HCEC 1CT (cell line): ENCODE measurements around the gene TRABD2A.
A peak's percentile ranks its signal among the peaks of the same experiment; 100 is the strongest.

Source experiments
- DNase-seq: peaks from one replicate; pipeline ENCODE4 v3.0.0-alpha.2; 2017

The TRABD2A gene

GRCh38 chr2:84904717-84905174, 23.9 kb upstream of the TRABD2A start:
- DNase-seq: peak; percentile 68

- DNase-seq: no peak
Observed at GRCh38 chr2:84904151-84904550, 23.3 kb upstream of the TRABD2A start.

GRCh38 chr2:84902526-84902925, 21.6 kb upstream of the TRABD2A start:
- DNase-seq: no peak

GRCh38 chr2:84901593-84902120, 20.8 kb upstream of the TRABD2A start:
- no peak for DNase-seq

DNA sequence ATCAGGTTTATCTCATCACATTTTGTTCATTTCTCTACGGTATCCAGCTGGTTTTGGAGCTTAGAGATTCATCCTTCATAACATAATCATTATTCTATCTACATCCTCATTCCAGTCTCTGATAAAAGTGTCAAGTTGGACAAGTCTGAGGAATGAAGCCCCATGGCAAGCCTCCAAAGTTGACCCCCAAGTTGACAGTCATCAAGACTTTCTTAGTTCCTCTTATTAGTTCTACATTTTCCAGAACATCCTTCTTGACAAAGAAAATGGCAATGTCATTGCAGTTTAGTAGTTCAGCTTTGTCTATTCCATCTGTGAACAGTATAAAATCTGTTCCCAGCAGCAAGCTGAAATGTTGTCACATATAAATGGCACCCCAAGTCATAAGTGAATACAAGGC, 20.1 kb upstream of the TRABD2A start:
- DNase-seq: no peak

GRCh38 chr2:84899304-84900204, 18.7 kb upstream of the TRABD2A start:
- DNase-seq: no peak

DNA sequence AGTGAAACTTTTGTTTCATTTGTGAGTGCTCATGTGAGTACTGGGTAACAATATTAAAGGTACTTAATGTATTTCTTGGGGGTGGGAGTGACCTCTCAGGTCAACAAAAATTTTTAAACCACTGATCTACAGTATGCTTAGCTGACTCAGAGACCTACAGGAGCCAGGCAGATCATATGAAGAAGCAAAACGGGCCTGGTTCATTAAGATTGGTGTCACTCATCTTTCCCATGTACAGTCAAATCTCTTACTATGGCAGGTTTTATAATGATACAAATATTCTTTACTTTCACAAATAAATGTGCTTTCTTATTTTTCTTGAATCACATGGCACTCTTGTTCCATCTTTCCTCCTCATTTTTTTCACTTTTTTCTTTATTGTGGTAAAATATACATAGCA, 16.9 kb upstream of the TRABD2A start:
- DNase-seq: no peak

DNA sequence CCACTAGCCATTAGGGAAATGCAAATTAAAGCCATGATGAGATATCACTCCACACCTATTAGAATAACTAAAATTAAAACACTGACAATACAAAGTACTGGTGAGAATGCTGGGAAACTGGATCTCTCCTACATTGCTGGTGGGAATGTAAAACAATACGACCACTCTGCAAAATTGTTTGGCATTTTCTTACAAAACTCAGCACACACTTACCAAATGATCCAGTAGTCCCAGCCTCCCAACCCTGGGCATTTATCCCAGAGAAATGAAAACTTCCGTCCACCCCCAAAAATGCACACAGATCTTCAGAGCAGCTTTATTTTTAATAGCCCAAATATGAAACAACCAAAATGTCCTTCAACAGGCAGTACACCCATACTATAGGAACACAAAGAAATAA, 15.7 kb upstream of the TRABD2A start:
- DNase-seq: no peak

DNA sequence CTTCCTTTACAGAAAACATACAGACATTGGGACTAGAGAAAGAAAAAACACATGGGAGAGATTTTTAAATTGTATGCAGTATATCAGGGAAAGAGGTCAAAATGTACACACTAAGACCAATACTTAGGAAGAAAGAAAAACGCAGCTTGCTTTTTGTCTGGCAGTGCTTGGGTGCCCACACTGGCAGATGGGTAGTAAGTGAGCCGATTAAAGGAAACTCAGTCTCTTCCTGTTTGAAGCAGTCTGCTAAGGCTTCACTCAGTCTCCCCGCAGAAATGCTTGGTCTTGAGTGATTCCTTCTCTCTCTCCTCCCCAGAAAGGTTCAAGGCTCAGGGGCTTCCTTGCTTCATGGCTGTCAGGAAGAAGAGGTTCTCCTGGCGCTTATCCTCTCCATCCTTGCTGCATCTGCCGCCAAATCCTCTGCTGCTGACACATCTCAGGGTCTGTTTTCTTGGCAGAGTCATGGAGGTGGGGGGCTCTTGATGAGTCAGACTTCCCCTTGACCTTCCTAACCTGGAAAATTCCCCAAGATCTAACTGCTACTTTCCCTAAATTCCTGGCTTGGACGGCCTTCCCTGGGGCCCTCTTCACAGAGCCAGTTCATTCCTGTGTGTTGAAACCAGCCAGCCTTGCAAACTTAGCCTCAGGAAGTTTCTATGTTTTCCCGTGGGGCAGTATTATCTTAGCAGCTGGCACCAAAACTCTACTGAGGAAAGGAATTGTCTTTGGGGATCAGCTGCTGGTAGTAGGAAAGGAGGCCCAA, 14.1 kb upstream of the TRABD2A start:
- DNase-seq: peak; percentile 30

GRCh38 chr2:84894131-84894586, 13.3 kb upstream of the TRABD2A start:
- no peak for DNase-seq

GRCh38 chr2:84891355-84892010, 10.6 kb upstream of the TRABD2A start:
- DNase-seq: no peak

DNA sequence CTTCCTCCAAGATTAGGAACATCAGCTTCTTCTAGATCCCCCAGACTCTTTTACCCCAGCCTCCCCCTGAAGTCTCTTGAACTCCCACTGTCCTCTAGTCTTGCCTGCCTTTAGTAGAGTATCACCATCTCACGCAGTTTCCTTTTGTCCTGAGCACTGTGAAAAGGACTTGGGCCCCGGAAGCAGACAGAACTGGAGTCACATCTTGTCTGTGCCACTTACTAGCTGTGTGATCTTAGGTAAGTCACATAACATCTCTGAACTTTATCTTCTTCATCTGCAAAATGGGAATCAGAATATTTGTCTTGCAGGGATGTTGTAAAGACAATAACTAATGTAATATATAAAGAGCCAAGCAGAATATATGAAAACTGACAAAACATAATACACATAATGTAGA, 8.4 kb upstream of the TRABD2A start:
- no peak for DNase-seq

DNA sequence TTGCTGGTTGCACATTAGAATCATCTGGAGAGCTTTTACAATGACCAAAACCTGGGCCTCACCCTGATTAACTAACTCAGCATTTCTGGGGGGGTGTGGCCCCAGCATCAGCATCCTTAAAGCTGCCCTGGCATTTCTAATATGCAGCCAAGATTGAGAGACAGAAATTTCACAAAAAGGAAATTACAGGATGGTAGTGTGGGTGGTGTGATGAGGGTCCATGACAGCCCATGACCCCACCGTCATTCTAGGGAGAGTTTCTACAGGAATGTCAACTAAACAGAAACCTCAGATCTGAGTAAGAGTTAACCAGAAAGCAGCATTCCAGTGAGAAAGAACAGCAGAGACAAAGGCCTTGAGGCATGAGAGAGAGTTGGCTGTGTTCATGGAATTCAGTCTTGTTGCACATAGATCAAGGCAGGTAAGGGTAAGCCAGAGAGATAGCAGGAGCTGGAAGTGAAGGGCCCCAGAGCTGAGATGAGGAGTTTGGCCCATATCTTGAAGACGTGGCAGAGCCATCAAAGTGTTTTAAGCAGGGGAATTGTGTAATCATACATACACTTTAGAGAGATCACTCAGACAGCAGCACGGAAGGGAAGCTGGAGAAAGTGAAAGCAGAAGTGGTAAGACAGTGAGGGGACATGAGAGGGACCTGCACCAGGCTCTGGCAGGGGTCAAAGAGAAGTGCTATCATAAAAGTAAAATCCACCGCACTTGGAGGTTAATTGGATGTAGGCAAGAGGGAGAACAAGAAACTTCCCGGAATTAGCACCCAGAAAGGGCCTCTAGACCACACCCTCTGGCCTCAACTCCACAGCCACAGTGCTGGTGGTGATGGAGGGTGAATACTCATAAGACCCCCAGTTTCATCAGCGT, 7.8 kb upstream of the TRABD2A start:
- peak; percentile 65 for DNase-seq

- DNase-seq: no peak
Observed at GRCh38 chr2:84886791-84887190, 5.9 kb upstream of the TRABD2A start.

- DNase-seq: no peak
Observed at GRCh38 chr2:84885111-84885510, 4.2 kb upstream of the TRABD2A start.

GRCh38 chr2:84884449-84884848, 3.6 kb upstream of the TRABD2A start:
- no peak for DNase-seq

DNA sequence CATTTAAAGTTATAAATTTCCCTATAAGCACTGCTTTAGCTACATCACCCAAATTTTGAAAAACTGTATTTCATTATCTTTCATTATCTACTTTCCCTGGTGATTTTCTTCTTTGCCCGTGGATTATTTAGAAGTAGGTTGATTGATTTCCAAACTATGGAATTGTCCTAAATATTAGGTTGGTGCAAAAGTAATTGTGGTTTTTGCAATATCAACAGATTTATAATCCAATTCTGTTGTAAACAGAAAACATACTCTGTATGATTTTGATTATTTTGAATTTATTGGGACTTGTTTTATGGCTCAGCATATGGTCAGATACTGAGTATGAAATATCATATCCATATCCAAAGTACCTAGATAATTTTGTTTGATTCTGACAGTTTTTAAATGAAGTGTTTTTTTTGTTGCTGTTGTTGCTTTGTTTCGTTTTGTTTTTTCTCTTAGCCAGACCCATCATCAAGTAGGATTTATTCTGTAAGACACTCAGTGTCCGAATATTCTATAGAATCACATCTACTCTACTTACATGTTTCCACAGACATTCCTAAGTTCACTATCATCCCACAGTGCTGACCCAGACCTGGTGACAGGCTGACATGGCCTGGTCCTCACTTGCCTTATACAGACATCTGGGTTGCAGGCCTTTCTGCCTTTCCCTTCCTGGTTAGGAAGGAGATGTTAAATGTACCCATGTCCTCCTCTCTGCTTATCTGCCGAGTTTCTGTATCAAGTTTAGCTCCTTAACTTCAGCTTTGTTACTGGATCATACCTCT, 2.1 kb upstream of the TRABD2A start:
- peak; percentile 68 for DNase-seq

GRCh38 chr2:84882414-84882738, 1.5 kb upstream of the TRABD2A start:
- no peak for DNase-seq

- peak; percentile 87 for DNase-seq
Observed at GRCh38 chr2:84881581-84882413, 913 bp upstream of the TRABD2A start.

DNA sequence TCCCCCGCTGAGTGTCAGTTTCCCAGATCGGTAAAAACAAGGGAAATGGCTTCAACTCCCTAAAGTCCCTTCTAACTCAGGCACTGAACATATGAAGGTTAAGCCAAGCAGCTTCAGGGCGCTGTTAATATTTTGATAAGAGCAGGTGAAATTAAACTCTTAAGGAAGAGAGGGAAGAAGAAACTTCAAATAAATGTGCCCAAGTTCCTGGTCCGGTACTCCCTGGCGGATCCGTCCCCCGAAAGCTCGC, 564 bp downstream of the TRABD2A start:
- no peak for DNase-seq
